Left lung (tissue), 10 donors: Measurements from ENCODE around the gene ASXL2. TPM values are rescaled to one million over a fixed set of nuclear protein-coding genes. Genes with fewer than 3 reads are reported as not detected.

Experiments
- ATAC-seq: fragments of 200-7000 bp; cut with Tn5 transposase; one replicate; pipeline ENCODE4 v1.9.1; 2020; ENCODE audit warnings: moderate library complexity
- DNase-seq, 4 donors: peaks; one replicate each; pipeline ENCODE4 v3.0.0-alpha.2; 2013 to 2020
- H3K27ac ChIP-seq, 2 donors: fragments of 200-600 bp; sonication (generic) in 1 of 2; one replicate each; pipeline versions ENCODE4 v1.5.0 to v1.8.0; 2020 to 2021
- H3K27me3 ChIP-seq, 2 donors: fragments of 200-600 bp; sonication (generic) in 1 of 2; one replicate each; pipeline versions ENCODE4 v1.5.0 to v1.8.0; 2020 to 2021
- H3K36me3 ChIP-seq, 2 donors: fragments of 200-600 bp; sonication (generic) in 1 of 2; one replicate each; pipeline versions ENCODE4 v1.5.0 to v1.8.0; 2020 to 2021
- H3K4me1 ChIP-seq, 2 donors: fragments of 200-600 bp; one replicate each; pipeline ENCODE4 v1.8.0; 2021
- H3K4me3 ChIP-seq, 2 donors: fragments of 200-600 bp; sonication (generic) in 1 of 2; one replicate each; pipeline versions ENCODE4 v1.5.0 to v1.8.0; 2020 to 2021; ENCODE audit warnings: mild to moderate bottlenecking in 1 of 2
- H3K9me3 ChIP-seq, 2 donors: fragments of 200-600 bp; sonication (generic) in 1 of 2; one replicate each; pipeline versions ENCODE4 v1.5.0 to v1.8.0; 2020 to 2021
- CTCF ChIP-seq, 2 donors: fragments of 200-600 bp; sonication (generic) in 1 of 2; IDR thresholded peaks; one replicate each; pipeline versions ENCODE4 v1.5.0 to v1.8.0; 2021; ENCODE audit warnings: antibody characterized with exemption in 2 of 2
- intact Hi-C, 2 donors: fragments of 100-400 bp; cut with DNase I; formaldehyde crosslinking; loops; one replicate each; pipeline versions ENCODE4 v1.11.2 to v1.14.2; 2022
- polyA plus RNA-seq, 6 donors: library from polyadenylated mRNA; unstranded; fragments of 120-200 nt; gene quantifications; one replicate each; pipeline ENCODE4 v1.2.1, GENCODE V29; 2013; ENCODE audit not compliant: insufficient read length in 6 of 6
- total RNA-seq, 2 donors: library from RNA; stranded (reverse); fragmentation: NEBNext Ultra II Directional; extraction: Animal tissue kit (Norgen Biotek cat#: 25700); gene quantifications; one replicate each; pipeline ENCODE4 v1.2.1, GENCODE V29; 2021
- donor health status: DM: no; HTN: yes; CAD: no.
- donor health status: DM: no; HTN: no; CAD: no.

Gene ASXL2
- total and polyA plus RNA-seq, 8 donors, result 17.7 to 33.4 (median 19.4) TPM

GRCh38 chr2:25819597-25820039, 58.7 kb downstream of the ASXL2 start:
- H3K36me3 ChIP-seq, result peaks cover 0 to 5% of the 10 kb centered on the region in 2 donors
- no peak for TF ChIP-seq CTCF (IDR thresholded peaks at IDR 0.05)
- ATAC-seq, result no peak
- H3K27me3 ChIP-seq, result no peaks in the 10 kb centered on the region
- H3K9me3 ChIP-seq, result no peaks in the 10 kb centered on the region
- no peak for DNase-seq
- H3K27ac ChIP-seq, result no peak overlapping the region
- H3K4me3 ChIP-seq, result no peak overlapping the region
- H3K4me1 ChIP-seq, result peaks cover 0 to 9% of the 10 kb centered on the region in 2 donors
- intact Hi-C loops, result no loop called here

- intact Hi-C loops, result no loop called here
- H3K4me3 ChIP-seq, result no peak overlapping the region
- no peak for ATAC-seq
These were observed 60.7 kb downstream of the ASXL2 start for GRCh38 chr2:25817630-25818029.

GRCh38 chr2:25817006-25817405, 61.3 kb downstream of the ASXL2 start:
- TF ChIP-seq CTCF (IDR thresholded peaks at IDR 0.05), result no peak
- Histone ChIP-seq H3K27ac (no peak overlapping the region), H3K27me3 (no peaks in the 10 kb centered on the region), H3K4me1 (no peaks in the 10 kb centered on the region), H3K9me3 (no peaks in the 10 kb centered on the region), H3K4me3 (no peak overlapping the region), H3K36me3 (peaks cover 0 to 7% of the 10 kb centered on the region in 2 donors)
- ATAC-seq (no peak), DNase-seq (no peak)
- intact Hi-C loops, result no loop called here

More at GRCh38 chr2:25817630-25818029, 60.7 kb downstream of the ASXL2 start:
- no peak overlapping the region for H3K27ac ChIP-seq
- TF ChIP-seq CTCF (IDR thresholded peaks at IDR 0.05), result no peak
- peaks cover 0 to 1% of the 10 kb centered on the region in 2 donors for H3K4me1 ChIP-seq
- no peak for DNase-seq
- peaks cover 0 to 5% of the 10 kb centered on the region in 2 donors for H3K36me3 ChIP-seq
- no peaks in the 10 kb centered on the region for H3K27me3 ChIP-seq
- no peaks in the 10 kb centered on the region for H3K9me3 ChIP-seq

- no peak for TF ChIP-seq CTCF (IDR thresholded peaks at IDR 0.05)
- intact Hi-C loops, result no loop called here
- ATAC-seq, result no peak
These were observed 62.0 kb downstream of the ASXL2 start for GRCh38 chr2:25816249-25816648.

GRCh38 chr2:25814681-25815080, 63.6 kb downstream of the ASXL2 start:
- H3K4me3 ChIP-seq, result no peak overlapping the region
- intact Hi-C loops, result no loop called here
- H3K9me3 ChIP-seq, result no peaks in the 10 kb centered on the region
- DNase-seq (no peak), ATAC-seq (no peak)
- H3K4me1 ChIP-seq, result no peaks in the 10 kb centered on the region
- no peaks in the 10 kb centered on the region for H3K27me3 ChIP-seq
- H3K36me3 ChIP-seq, result peaks cover 0 to 17% of the 10 kb centered on the region in 2 donors
- H3K27ac ChIP-seq, result no peak overlapping the region
- TF ChIP-seq CTCF (IDR thresholded peaks at IDR 0.05), result no peak

More at GRCh38 chr2:25816249-25816648, 62.0 kb downstream of the ASXL2 start:
- H3K36me3 ChIP-seq, result peaks cover 0 to 9% of the 10 kb centered on the region in 2 donors
- no peaks in the 10 kb centered on the region for H3K4me1 ChIP-seq
- no peak for DNase-seq
- H3K27me3 ChIP-seq, result no peaks in the 10 kb centered on the region
- no peak overlapping the region for H3K4me3 ChIP-seq
- no peak overlapping the region for H3K27ac ChIP-seq
- H3K9me3 ChIP-seq, result no peaks in the 10 kb centered on the region
